HEK293 (cell line): ENCODE measurements around the gene MCAM.

Experiments
- CTCF ChIA-PET: fragments of 350-600 bp; formaldehyde crosslinking; extraction: SDS; loops from one replicate; lab custom pipeline; 2021; ENCODE audit warnings: antibody characterized with exemption; lab: Yijun Ruan, JAX
- POLR2A ChIA-PET: fragments of 300-600 bp; formaldehyde crosslinking; extraction: SDS; loops from one replicate; lab custom pipeline; 2020; ENCODE audit warnings: antibody characterized with exemption, inconsistent platforms; lab: Yijun Ruan, JAX
- H3K27ac ChIP-seq: fragments of 200-500 bp; sonication (Bioruptor generic); 2 replicates; pipeline ENCODE4 v1.5.1; 2014; ENCODE audit warnings: low read depth, low read length, control low read depth, inconsistent platforms; ENCODE audit errors: extremely low read depth
- H3K36me3 ChIP-seq, 2 experiments: fragments of 200-500 bp in 1 of 2; sonication (Bioruptor generic) in 1 of 2; 1 replicate in 1 of 2; 2 replicates in 1 of 2; pipeline ENCODE4 v1.5.1; 2014 to 2017; ENCODE audit warnings: inconsistent platforms in 2 of 2, low read length in 2 of 2; ENCODE audit not compliant: control insufficient read depth in 2 of 2, insufficient read depth in 1 of 2
- H3K4me1 ChIP-seq: fragments of 200-500 bp; sonication (Bioruptor generic); 2 replicates; pipeline ENCODE4 v1.5.1; 2014; ENCODE audit warnings: mild to moderate bottlenecking, low read length, inconsistent platforms; ENCODE audit not compliant: control insufficient read depth, insufficient read depth
- H3K4me3 ChIP-seq: 2 replicates; pipeline ENCODE4 v1.5.1; 2011; ENCODE audit warnings: low read depth, mild to moderate bottlenecking, control low read depth, low read length, moderate library complexity
- H3K9me3 ChIP-seq: fragments of 200-500 bp; sonication (Bioruptor generic); 2 replicates; pipeline ENCODE4 v1.5.1; 2014; ENCODE audit warnings: low read depth, low read length, inconsistent platforms; ENCODE audit not compliant: control insufficient read depth, insufficient read depth
- MYNN ChIP-seq: fragments of 450-650 bp; formaldehyde crosslinking; IDR thresholded peaks from 2 replicates; pipeline ENCODE4 v1.5.1; 2016; ENCODE audit warnings: missing biosample characterization, missing genetic modification characterization, borderline replicate concordance
- SP3 ChIP-seq: fragments of 450-650 bp; formaldehyde crosslinking; IDR thresholded peaks from 2 replicates; pipeline ENCODE4 v1.5.1; 2016; ENCODE audit warnings: missing biosample characterization, missing genetic modification characterization
- WT1 ChIP-seq: fragments of 450-650 bp; formaldehyde crosslinking; IDR thresholded peaks from 2 replicates; pipeline ENCODE4 v1.5.1; 2016; ENCODE audit warnings: missing biosample characterization, missing genetic modification characterization
- ZNF132 ChIP-seq: fragments of 450-650 bp; formaldehyde crosslinking; IDR thresholded peaks from 2 replicates; pipeline ENCODE4 v1.5.1; 2017; ENCODE audit warnings: missing biosample characterization, missing genetic modification characterization, borderline replicate concordance
- ZNF174 ChIP-seq: fragments of 450-650 bp; formaldehyde crosslinking; IDR thresholded peaks from 2 replicates; pipeline ENCODE4 v1.5.0; 2017; ENCODE audit warnings: missing biosample characterization, mild to moderate bottlenecking, missing genetic modification characterization
- ZNF266 ChIP-seq: fragments of 450-650 bp; formaldehyde crosslinking; IDR thresholded peaks from 2 replicates; pipeline ENCODE4 v1.5.1; 2016; ENCODE audit warnings: missing biosample characterization, missing genetic modification characterization, low read depth
- ZNF302 ChIP-seq: fragments of 450-650 bp; formaldehyde crosslinking; IDR thresholded peaks from 2 replicates; pipeline ENCODE4 v1.5.1; 2016; ENCODE audit warnings: missing biosample characterization, missing genetic modification characterization, low read depth
- ZNF521 ChIP-seq: fragments of 450-650 bp; formaldehyde crosslinking; IDR thresholded peaks from 2 replicates; pipeline ENCODE4 v1.5.1; 2017; ENCODE audit warnings: missing biosample characterization, mild to moderate bottlenecking, missing genetic modification characterization
- ZNF626 ChIP-seq: fragments of 450-650 bp; sonication (Bioruptor Pico); formaldehyde crosslinking; IDR thresholded peaks from 2 replicates; pipeline ENCODE4 v1.5.1; 2018; ENCODE audit warnings: missing biosample characterization, missing genetic modification characterization, inconsistent platforms
- ZNF654 ChIP-seq: fragments of 450-650 bp; formaldehyde crosslinking; IDR thresholded peaks from 2 replicates; pipeline ENCODE4 v1.5.1; 2016; ENCODE audit warnings: low read depth, missing biosample characterization, missing genetic modification characterization
- ZNF660 ChIP-seq: fragments of 450-650 bp; IDR thresholded peaks from 2 replicates; pipeline ENCODE4 v1.5.1; 2018; ENCODE audit warnings: missing biosample characterization, mild to moderate bottlenecking, missing genetic modification characterization
- ZNF792 ChIP-seq: fragments of 450-650 bp; formaldehyde crosslinking; IDR thresholded peaks from 2 replicates; pipeline ENCODE4 v1.5.1; 2016; ENCODE audit warnings: missing biosample characterization, missing genetic modification characterization
- TF ChIP-seq, protein P1 (sequence below): fragments of 450-650 bp; formaldehyde crosslinking; IDR thresholded peaks from 2 replicates; pipeline ENCODE4 v1.5.1; 2016; ENCODE audit warnings: missing biosample characterization, missing genetic modification characterization
- TF ChIP-seq, protein P2 (sequence below): fragments of 450-650 bp; formaldehyde crosslinking; conservative IDR thresholded peaks from 2 replicates; pipeline ENCODE4 v1.5.1; 2016; ENCODE audit warnings: low read depth, missing biosample characterization, missing genetic modification characterization
- TF ChIP-seq, protein P3 (sequence below): fragments of 450-650 bp; formaldehyde crosslinking; IDR thresholded peaks from 2 replicates; pipeline ENCODE4 v1.5.0; 2017; ENCODE audit warnings: missing biosample characterization, missing genetic modification characterization, borderline replicate concordance
- TF ChIP-seq, protein P4 (sequence below): fragments of 450-650 bp; IDR thresholded peaks from 2 replicates; pipeline ENCODE4 v1.5.1; 2018; ENCODE audit warnings: missing biosample characterization, missing genetic modification characterization
- TF ChIP-seq, protein P5 (sequence below): fragments of 450-650 bp; formaldehyde crosslinking; IDR thresholded peaks from 2 replicates; pipeline ENCODE4 v1.5.1; 2016; ENCODE audit warnings: missing biosample characterization, missing genetic modification characterization

The MCAM gene

DNA sequence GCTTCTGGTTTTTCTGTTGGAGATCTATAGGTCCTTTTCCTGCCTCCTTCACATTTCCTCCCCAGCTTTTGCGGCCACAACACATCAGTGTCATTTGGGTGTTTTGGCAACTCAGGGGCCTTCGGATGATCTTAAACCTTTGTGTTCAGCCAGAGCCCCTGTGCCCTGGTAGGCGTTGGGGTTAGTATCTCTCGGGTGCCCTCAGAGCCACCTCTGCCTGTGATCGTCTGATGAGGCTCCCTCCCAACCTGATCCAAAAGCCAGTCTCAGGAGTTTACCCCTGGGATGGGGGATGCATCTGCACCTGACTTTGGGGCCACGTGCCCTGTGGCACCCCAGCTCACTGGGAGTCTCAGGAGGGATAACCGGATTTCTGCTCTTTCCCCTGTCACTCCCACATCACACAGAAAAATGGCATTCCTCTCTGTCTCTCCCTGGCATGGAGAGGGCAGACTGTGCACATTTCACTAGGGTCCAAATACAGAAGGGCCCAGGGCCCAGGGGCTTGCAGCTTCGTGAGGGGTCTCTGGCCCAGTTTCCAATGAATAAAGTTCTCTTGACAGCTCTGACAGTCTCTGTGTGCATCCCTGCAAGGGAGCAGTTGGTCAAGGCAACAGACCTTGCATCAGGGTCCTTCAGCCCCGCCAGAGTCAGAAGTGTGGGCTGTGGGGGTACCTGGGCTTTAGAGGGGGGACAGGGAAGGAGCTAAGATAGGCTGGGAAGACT lies 20.0 kb upstream of the MCAM start:
- ChIA-PET CTCF (interaction anchor here (0.6 to 7.2 kb wide), 11 partner anchors 11 to 209 kb away, joined by 3 to 160 read pairs (median 18); partner anchors contain the start of genes MCAM, MFRP and USP2), POLR2A (interaction anchor here (1.0 to 3.2 kb wide), 7 partner anchors 18 to 132 kb away, joined by 4 to 39 read pairs (median 9); partner anchors contain the start of genes CBL and MCAM)
- TF ChIP-seq ZNF521 (tag by site-specific recombination) (no peak), ZNF302 (no peak), ZNF626 (tag by site-specific recombination) (no peak), ZNF132 (tag by site-specific recombination) (no peak), ZNF266 (tag by site-specific recombination) (no peak), ZNF174 (tag by site-specific recombination) (no peak)
- TF ChIP-seq, protein P1, sequence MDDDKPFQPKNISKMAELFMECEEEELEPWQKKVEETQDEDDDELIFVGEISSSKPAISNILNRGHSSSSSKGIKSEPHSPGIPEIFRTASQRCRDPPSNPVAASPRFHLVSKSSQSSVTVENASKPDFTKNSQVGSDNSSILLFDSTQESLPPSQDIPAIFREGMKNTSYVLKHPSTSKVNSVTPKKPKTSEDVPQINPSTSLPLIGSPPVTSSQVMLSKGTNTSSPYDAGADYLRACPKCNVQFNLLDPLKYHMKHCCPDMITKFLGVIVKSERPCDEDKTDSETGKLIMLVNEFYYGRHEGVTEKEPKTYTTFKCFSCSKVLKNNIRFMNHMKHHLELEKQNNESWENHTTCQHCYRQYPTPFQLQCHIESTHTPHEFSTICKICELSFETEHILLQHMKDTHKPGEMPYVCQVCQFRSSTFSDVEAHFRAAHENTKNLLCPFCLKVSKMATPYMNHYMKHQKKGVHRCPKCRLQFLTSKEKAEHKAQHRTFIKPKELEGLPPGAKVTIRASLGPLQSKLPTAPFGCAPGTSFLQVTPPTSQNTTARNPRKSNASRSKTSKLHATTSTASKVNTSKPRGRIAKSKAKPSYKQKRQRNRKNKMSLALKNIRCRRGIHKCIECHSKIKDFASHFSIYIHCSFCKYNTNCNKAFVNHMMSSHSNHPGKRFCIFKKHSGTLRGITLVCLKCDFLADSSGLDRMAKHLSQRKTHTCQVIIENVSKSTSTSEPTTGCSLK (tag by site-specific recombination) = no peak
- Histone ChIP-seq H3K4me1 (no peaks in the 10 kb centered on the region; the same call in 1 of the 2 replicates), H3K27ac (no peak overlapping the region), H3K4me3 (no peak overlapping the region), H3K36me3 (peaks cover 0 to 19% of the 10 kb centered on the region in 2 experiments; a peak in 1 of 3 replicates), H3K9me3 (no peaks in the 10 kb centered on the region)

DNA sequence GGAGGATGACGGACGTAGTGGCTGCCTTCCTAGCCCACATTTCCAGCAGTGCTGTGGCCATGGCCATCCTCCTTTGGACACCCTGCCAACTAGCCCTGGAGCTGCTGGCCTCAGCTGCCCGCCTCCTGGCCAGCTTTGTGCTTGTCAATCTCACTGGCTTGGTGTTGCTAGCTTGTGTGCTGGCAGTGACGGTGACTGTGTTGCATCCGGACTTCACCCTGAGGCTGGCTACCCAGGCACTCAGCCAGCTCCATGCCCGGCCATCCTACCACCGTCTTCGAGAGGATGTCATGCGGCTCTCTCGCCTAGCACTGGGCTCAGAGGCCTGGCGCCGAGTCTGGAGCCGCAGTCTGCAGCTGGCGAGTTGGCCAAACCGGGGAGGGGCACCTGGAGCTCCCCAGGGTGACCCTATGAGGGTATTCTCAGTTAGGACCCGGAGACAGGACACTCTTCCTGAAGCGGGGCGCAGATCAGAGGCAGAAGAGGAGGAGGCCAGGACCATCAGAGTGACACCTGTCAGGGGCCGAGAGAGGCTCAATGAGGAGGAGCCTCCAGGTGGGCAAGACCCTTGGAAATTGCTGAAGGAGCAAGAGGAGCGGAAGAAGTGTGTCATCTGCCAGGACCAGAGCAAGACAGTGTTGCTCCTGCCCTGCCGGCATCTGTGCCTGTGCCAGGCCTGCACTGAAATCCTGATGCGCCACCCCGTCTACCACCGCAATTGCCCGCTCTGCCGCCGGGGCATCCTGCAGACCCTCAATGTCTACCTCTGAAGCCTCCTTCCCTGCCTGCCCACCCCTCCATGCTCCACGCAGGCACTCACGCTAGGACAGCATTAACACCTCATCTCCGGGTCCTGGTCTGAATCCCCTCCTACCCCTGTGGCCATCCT lies 19.0 kb upstream of the MCAM start:
- CTCF ChIA-PET = interaction anchor here (0.6 to 7.2 kb wide), 5 partner anchors 12 to 387 kb away, joined by 3 to 160 read pairs (median 34); partner anchors contain the start of genes MFRP and USP2
- POLR2A ChIA-PET = interaction anchor here (0.5 to 0.9 kb wide), 3 partner anchors 25 to 130 kb away, joined by 4 to 5 read pairs (median 4); partner anchors contain the start of gene CBL
- peak overlapping the region; percentile 90 for H3K4me3 ChIP-seq
- TF ChIP-seq WT1 (tag by site-specific recombination) (no peak), MYNN (tag by site-specific recombination) (no peak), ZNF654 (no peak), SP3 (tag by site-specific recombination) (no peak), ZNF792 (tag by site-specific recombination) (no peak), ZNF660 (tag by site-specific recombination) (no peak)
- TF ChIP-seq, protein P2, sequence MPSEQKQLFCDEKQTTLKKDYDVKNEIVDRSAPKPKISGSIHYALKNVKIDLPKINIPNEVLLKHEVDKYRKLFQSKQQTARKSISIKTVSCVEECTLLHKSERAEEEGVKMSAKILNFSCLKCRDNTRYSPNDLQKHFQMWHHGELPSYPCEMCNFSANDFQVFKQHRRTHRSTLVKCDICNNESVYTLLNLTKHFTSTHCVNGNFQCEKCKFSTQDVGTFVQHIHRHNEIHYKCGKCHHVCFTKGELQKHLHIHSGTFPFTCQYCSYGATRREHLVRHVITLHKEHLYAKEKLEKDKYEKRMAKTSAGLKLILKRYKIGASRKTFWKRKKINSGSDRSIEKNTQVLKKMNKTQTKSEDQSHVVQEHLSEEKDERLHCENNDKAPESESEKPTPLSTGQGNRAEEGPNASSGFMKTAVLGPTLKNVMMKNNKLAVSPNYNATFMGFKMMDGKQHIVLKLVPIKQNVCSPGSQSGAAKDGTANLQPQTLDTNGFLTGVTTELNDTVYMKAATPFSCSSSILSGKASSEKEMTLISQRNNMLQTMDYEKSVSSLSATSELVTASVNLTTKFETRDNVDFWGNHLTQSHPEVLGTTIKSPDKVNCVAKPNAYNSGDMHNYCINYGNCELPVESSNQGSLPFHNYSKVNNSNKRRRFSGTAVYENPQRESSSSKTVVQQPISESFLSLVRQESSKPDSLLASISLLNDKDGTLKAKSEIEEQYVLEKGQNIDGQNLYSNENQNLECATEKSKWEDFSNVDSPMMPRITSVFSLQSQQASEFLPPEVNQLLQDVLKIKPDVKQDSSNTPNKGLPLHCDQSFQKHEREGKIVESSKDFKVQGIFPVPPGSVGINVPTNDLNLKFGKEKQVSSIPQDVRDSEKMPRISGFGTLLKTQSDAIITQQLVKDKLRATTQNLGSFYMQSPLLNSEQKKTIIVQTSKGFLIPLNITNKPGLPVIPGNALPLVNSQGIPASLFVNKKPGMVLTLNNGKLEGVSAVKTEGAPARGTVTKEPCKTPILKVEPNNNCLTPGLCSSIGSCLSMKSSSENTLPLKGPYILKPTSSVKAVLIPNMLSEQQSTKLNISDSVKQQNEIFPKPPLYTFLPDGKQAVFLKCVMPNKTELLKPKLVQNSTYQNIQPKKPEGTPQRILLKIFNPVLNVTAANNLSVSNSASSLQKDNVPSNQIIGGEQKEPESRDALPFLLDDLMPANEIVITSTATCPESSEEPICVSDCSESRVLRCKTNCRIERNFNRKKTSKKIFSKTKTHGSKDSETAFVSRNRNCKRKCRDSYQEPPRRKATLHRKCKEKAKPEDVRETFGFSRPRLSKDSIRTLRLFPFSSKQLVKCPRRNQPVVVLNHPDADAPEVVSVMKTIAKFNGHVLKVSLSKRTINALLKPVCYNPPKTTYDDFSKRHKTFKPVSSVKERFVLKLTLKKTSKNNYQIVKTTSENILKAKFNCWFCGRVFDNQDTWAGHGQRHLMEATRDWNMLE (tag by site-specific recombination) = no peak
- TF ChIP-seq, protein P3, sequence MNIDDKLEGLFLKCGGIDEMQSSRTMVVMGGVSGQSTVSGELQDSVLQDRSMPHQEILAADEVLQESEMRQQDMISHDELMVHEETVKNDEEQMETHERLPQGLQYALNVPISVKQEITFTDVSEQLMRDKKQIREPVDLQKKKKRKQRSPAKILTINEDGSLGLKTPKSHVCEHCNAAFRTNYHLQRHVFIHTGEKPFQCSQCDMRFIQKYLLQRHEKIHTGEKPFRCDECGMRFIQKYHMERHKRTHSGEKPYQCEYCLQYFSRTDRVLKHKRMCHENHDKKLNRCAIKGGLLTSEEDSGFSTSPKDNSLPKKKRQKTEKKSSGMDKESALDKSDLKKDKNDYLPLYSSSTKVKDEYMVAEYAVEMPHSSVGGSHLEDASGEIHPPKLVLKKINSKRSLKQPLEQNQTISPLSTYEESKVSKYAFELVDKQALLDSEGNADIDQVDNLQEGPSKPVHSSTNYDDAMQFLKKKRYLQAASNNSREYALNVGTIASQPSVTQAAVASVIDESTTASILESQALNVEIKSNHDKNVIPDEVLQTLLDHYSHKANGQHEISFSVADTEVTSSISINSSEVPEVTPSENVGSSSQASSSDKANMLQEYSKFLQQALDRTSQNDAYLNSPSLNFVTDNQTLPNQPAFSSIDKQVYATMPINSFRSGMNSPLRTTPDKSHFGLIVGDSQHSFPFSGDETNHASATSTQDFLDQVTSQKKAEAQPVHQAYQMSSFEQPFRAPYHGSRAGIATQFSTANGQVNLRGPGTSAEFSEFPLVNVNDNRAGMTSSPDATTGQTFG (tag by site-specific recombination) = no peak
- TF ChIP-seq, protein P4, sequence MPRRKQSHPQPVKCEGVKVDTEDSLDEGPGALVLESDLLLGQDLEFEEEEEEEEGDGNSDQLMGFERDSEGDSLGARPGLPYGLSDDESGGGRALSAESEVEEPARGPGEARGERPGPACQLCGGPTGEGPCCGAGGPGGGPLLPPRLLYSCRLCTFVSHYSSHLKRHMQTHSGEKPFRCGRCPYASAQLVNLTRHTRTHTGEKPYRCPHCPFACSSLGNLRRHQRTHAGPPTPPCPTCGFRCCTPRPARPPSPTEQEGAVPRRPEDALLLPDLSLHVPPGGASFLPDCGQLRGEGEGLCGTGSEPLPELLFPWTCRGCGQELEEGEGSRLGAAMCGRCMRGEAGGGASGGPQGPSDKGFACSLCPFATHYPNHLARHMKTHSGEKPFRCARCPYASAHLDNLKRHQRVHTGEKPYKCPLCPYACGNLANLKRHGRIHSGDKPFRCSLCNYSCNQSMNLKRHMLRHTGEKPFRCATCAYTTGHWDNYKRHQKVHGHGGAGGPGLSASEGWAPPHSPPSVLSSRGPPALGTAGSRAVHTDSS (tag by site-specific recombination) = no peak
- TF ChIP-seq, protein P5, sequence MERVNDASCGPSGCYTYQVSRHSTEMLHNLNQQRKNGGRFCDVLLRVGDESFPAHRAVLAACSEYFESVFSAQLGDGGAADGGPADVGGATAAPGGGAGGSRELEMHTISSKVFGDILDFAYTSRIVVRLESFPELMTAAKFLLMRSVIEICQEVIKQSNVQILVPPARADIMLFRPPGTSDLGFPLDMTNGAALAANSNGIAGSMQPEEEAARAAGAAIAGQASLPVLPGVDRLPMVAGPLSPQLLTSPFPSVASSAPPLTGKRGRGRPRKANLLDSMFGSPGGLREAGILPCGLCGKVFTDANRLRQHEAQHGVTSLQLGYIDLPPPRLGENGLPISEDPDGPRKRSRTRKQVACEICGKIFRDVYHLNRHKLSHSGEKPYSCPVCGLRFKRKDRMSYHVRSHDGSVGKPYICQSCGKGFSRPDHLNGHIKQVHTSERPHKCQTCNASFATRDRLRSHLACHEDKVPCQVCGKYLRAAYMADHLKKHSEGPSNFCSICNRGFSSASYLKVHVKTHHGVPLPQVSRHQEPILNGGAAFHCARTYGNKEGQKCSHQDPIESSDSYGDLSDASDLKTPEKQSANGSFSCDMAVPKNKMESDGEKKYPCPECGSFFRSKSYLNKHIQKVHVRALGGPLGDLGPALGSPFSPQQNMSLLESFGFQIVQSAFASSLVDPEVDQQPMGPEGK = no peak

More for the DNA sequence above, 19.0 kb upstream of the MCAM start:
- H3K4me1 ChIP-seq = no peaks in the 10 kb centered on the region; the same call in 1 of the 2 replicates
- no peaks in the 10 kb centered on the region for H3K9me3 ChIP-seq
- no peak overlapping the region for H3K27ac ChIP-seq
- H3K36me3 ChIP-seq = peaks cover 0 to 19% of the 10 kb centered on the region in 2 experiments; a peak in 1 of 3 replicates
